Neural cell (in vitro differentiated cells): Measurements from ENCODE around the gene CLTCL1. TPM values are rescaled to one million over a fixed set of nuclear protein-coding genes. Genes with fewer than 3 reads are reported as not detected.
"Not testable (repeated sequence)": the region's sequence is repeated elsewhere in the genome, so short reads cannot be mapped to it uniquely, and the experiment has no call there.

Experiments
- H2AFZ ChIP-seq: fragments of 200-600, 300-800 bp; sonication (generic), shearing (Covaris generic); 2 replicates; pipeline ENCODE4 v1.6.0; 2014; ENCODE audit warnings: low read depth, mild to moderate bottlenecking, antibody characterized with exemption, low read length, moderate library complexity
- H3F3A ChIP-seq: fragments of 200-600 bp; shearing (Covaris generic); 2 replicates; pipeline ENCODE4 v1.6.1; 2016; ENCODE audit warnings: mild to moderate bottlenecking, moderate library complexity, mixed read lengths, antibody characterized with exemption, low read length; ENCODE audit not compliant: insufficient read depth, poor library complexity, severe bottlenecking
- H3K27ac ChIP-seq: fragments of 200-600, 300-800 bp; sonication (generic), shearing (Covaris generic); 2 replicates; pipeline ENCODE4 v1.5.1; 2014; ENCODE audit warnings: mild to moderate bottlenecking, low read length, moderate library complexity
- H3K27me3 ChIP-seq: fragments of 300-800, 200-600 bp; sonication (generic), shearing (Covaris generic); 2 replicates; pipeline ENCODE4 v1.6.0; 2014; ENCODE audit warnings: mild to moderate bottlenecking, low read depth, low read length, moderate library complexity; ENCODE audit not compliant: insufficient read depth
- H3K36me3 ChIP-seq: fragments of 300-800, 200-600 bp; sonication (generic), shearing (Covaris generic); 2 replicates; pipeline ENCODE4 v1.5.1; 2014; ENCODE audit warnings: mild to moderate bottlenecking, antibody characterized with exemption, low read length, moderate library complexity; ENCODE audit not compliant: insufficient read depth
- H3K4me2 ChIP-seq: fragments of 300-800, 200-600 bp; sonication (generic), shearing (Covaris generic); 2 replicates; pipeline ENCODE4 v1.6.0; 2014; ENCODE audit warnings: mild to moderate bottlenecking, low read length
- H3K4me3 ChIP-seq: fragments of 300-800, 200-600 bp; sonication (generic), shearing (Covaris generic); 2 replicates; pipeline ENCODE4 v1.5.1; 2014; ENCODE audit warnings: mild to moderate bottlenecking, low read length, moderate library complexity
- H3K79me2 ChIP-seq: fragments of 200-600 bp; shearing (Covaris generic); replicated peaks from 2 replicates; pipeline ENCODE4 v1.6.0; 2014; ENCODE audit warnings: mild to moderate bottlenecking, low read length, moderate library complexity; ENCODE audit not compliant: insufficient read depth
- H3K9ac ChIP-seq: fragments of 300-800, 200-600 bp; sonication (generic), shearing (Covaris generic); 2 replicates; pipeline ENCODE4 v1.6.1; 2016; ENCODE audit warnings: mild to moderate bottlenecking, low read length, mixed read lengths
- H3K9me2 ChIP-seq: fragments of 200-600 bp; shearing (Covaris generic); 2 replicates; pipeline ENCODE4 v1.6.1; 2016; ENCODE audit warnings: mild to moderate bottlenecking, low read length, mixed read lengths; ENCODE audit not compliant: insufficient read depth
- H3K9me3 ChIP-seq: fragments of 200-600, 300-800 bp; sonication (generic), shearing (Covaris generic); 2 replicates; pipeline ENCODE4 v1.6.1; 2016; ENCODE audit warnings: mild to moderate bottlenecking, mixed run types, low read length, moderate library complexity, mixed read lengths
- H4K20me1 ChIP-seq: fragments of 200-600 bp; shearing (Covaris generic); 2 replicates; pipeline ENCODE4 v1.6.1; 2016; ENCODE audit warnings: mild to moderate bottlenecking, mixed run types; ENCODE audit not compliant: insufficient read depth
- EP300 ChIP-seq: fragments of 450-650 bp; conservative IDR thresholded peaks from 2 replicates; pipeline ENCODE4 v1.6.1; 2014; ENCODE audit warnings: antibody characterized with exemption, mild to moderate bottlenecking, moderate library complexity; ENCODE audit not compliant: poor library complexity, severe bottlenecking
- EZH2 ChIP-seq: fragments of 200-600, 300-800 bp; shearing (Covaris generic), sonication (generic); IDR thresholded peaks from 2 replicates; pipeline ENCODE4 v1.6.1; 2014; ENCODE audit warnings: antibody characterized with exemption, low read length, borderline replicate concordance, mild to moderate bottlenecking; ENCODE audit not compliant: insufficient read depth, poor library complexity, severe bottlenecking
- MXI1 ChIP-seq: fragments of 450-650 bp; conservative IDR thresholded peaks from 2 replicates; pipeline ENCODE4 v1.6.1; 2014; ENCODE audit warnings: antibody characterized with exemption, mild to moderate bottlenecking; ENCODE audit not compliant: poor library complexity, severe bottlenecking
- POLR2AphosphoS5 ChIP-seq: IDR thresholded peaks from 2 replicates; pipeline ENCODE4 v1.6.1; 2012
- RAD21 ChIP-seq: fragments of 450-650 bp; conservative IDR thresholded peaks from 2 replicates; pipeline ENCODE4 v1.6.1; 2014; ENCODE audit warnings: antibody characterized with exemption, mild to moderate bottlenecking, moderate library complexity
- SMC3 ChIP-seq: fragments of 450-650 bp; conservative IDR thresholded peaks from 2 replicates; pipeline ENCODE4 v1.6.1; 2014; ENCODE audit warnings: antibody characterized with exemption, mild to moderate bottlenecking, moderate library complexity; ENCODE audit not compliant: poor library complexity
- TAF1 ChIP-seq: IDR thresholded peaks from 2 replicates; pipeline ENCODE4 v1.6.1; 2012; ENCODE audit warnings: low read depth
- polyA plus RNA-seq: library from polyadenylated mRNA; depleted of rRNA; stranded (reverse); fragments of >200 nt; gene quantifications from 2 replicates; pipeline ENCODE4 v1.2.3, GENCODE V29; 2014
- TF ChIP-seq, protein P1 (sequence below): IDR thresholded peaks from 2 replicates; pipeline ENCODE4 v1.6.1; 2012; ENCODE audit warnings: borderline replicate concordance
- TF ChIP-seq, protein P2 (sequence below): fragments of 450-650 bp; IDR thresholded peaks from 2 replicates; pipeline ENCODE4 v1.5.1; 2014; ENCODE audit warnings: antibody characterized with exemption, mild to moderate bottlenecking, moderate library complexity; ENCODE audit not compliant: poor library complexity, severe bottlenecking

CLTCL1 gene
- polyA plus RNA-seq, 1 donor from 2014 or later: 7.8 TPM

DNA sequence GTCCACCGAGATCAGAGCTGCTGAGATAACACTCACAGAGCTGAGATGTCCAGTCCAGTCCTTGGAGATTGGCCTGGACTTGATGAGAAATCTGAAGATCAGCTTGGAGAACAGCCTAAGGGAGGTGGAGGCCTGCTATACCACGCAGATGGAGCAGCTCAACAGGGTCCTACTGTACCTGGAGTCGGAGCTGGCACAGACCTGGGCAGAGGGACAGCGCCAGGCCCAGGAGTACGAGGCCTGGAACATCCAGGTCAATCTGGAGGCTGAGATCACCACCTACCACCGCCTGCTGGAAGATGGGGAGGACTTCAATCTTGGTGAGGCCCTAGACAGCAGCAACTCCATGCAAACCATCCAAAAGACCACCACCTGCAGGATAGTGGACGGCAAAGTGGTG, 33.1 kb downstream of the CLTCL1 start:
- H3K27ac ChIP-seq: no peak overlapping the region
- TF ChIP-seq TAF1 (no peak), MXI1 (no peak), RAD21 (no peak), EP300 (no peak), SMC3 (no peak), EZH2 (no peak)
- TF ChIP-seq, protein P1, sequence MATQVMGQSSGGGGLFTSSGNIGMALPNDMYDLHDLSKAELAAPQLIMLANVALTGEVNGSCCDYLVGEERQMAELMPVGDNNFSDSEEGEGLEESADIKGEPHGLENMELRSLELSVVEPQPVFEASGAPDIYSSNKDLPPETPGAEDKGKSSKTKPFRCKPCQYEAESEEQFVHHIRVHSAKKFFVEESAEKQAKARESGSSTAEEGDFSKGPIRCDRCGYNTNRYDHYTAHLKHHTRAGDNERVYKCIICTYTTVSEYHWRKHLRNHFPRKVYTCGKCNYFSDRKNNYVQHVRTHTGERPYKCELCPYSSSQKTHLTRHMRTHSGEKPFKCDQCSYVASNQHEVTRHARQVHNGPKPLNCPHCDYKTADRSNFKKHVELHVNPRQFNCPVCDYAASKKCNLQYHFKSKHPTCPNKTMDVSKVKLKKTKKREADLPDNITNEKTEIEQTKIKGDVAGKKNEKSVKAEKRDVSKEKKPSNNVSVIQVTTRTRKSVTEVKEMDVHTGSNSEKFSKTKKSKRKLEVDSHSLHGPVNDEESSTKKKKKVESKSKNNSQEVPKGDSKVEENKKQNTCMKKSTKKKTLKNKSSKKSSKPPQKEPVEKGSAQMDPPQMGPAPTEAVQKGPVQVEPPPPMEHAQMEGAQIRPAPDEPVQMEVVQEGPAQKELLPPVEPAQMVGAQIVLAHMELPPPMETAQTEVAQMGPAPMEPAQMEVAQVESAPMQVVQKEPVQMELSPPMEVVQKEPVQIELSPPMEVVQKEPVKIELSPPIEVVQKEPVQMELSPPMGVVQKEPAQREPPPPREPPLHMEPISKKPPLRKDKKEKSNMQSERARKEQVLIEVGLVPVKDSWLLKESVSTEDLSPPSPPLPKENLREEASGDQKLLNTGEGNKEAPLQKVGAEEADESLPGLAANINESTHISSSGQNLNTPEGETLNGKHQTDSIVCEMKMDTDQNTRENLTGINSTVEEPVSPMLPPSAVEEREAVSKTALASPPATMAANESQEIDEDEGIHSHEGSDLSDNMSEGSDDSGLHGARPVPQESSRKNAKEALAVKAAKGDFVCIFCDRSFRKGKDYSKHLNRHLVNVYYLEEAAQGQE: no peak
- TF ChIP-seq, protein P2, sequence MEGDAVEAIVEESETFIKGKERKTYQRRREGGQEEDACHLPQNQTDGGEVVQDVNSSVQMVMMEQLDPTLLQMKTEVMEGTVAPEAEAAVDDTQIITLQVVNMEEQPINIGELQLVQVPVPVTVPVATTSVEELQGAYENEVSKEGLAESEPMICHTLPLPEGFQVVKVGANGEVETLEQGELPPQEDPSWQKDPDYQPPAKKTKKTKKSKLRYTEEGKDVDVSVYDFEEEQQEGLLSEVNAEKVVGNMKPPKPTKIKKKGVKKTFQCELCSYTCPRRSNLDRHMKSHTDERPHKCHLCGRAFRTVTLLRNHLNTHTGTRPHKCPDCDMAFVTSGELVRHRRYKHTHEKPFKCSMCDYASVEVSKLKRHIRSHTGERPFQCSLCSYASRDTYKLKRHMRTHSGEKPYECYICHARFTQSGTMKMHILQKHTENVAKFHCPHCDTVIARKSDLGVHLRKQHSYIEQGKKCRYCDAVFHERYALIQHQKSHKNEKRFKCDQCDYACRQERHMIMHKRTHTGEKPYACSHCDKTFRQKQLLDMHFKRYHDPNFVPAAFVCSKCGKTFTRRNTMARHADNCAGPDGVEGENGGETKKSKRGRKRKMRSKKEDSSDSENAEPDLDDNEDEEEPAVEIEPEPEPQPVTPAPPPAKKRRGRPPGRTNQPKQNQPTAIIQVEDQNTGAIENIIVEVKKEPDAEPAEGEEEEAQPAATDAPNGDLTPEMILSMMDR: no peak
- no peaks in the 10 kb centered on the region for H3F3A ChIP-seq
- H3K4me3 ChIP-seq: no peak overlapping the region
- no peaks in the 10 kb centered on the region for H3K9me3 ChIP-seq
- H3K36me3 ChIP-seq: no peaks in the 10 kb centered on the region
- no peaks in the 10 kb centered on the region for H4K20me1 ChIP-seq
- no peaks in the 10 kb centered on the region for H3K79me2 ChIP-seq
- H3K9me2 ChIP-seq: no peaks in the 10 kb centered on the region
- H3K9ac ChIP-seq: no peak overlapping the region
- H3K27me3 ChIP-seq: no peaks in the 10 kb centered on the region
- no peak overlapping the region for H2AFZ ChIP-seq
- H3K4me2 ChIP-seq: no peak overlapping the region

DNA sequence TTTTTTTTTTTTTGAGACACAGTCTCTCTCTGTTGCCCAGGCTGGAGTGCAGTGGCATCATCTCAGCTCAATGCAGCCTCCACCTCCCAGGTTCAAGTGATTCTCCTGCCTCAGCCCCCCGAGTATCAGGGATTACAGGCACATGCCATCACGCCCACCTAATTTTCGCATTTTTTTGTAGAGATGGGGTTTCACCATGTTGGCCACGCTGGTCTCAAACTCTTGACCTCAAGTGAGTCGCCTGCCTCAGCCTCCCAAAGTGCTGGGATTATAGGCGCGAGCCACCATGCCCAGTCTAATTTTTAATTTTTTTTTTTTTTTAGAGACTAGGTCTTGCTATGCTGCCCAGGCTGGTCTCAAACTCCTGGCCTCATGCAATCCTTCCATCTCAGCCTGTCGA, 35.2 kb downstream of the CLTCL1 start:
- not testable (repeated sequence) for H3F3A ChIP-seq, H3K36me3 ChIP-seq, H3K4me3 ChIP-seq, H3K9ac ChIP-seq, H3K9me2 ChIP-seq, H3K27me3 ChIP-seq, H4K20me1 ChIP-seq, H3K4me2 ChIP-seq, H2AFZ ChIP-seq, H3K9me3 ChIP-seq, H3K27ac ChIP-seq, H3K79me2 ChIP-seq

DNA sequence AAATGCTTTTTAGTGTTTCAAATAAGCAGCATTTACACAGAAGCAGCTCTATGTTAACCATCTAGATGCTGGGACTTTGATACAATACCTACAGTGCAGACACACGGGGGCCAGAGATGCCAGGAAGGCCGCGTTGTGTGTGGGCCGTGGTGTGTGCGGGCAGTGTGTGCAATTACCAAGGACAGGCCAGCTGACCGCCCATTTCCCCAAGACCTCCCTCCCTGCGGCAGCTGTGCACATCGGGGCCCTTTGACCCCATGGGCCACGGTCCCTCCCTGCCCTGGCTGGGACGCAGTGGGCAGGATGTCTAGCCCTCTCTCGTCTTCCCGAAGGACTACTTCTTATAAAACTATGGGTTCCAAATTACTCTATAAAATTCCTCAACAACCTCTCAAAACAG, 38.4 kb downstream of the CLTCL1 start:
- Histone ChIP-seq H3K27ac (no peak overlapping the region), H3K9me2 (no peaks in the 10 kb centered on the region), H2AFZ (no peak overlapping the region), H3K9me3 (no peaks in the 10 kb centered on the region), H3K79me2 (no peaks in the 10 kb centered on the region), H3K4me2 (no peak overlapping the region), H3K27me3 (no peaks in the 10 kb centered on the region), H3K4me3 (no peak overlapping the region), H3F3A (no peaks in the 10 kb centered on the region), H3K36me3 (no peaks in the 10 kb centered on the region), H3K9ac (no peak overlapping the region), H4K20me1 (no peaks in the 10 kb centered on the region)
- TF ChIP-seq, protein P1: no peak
- TF ChIP-seq TAF1: no peak
- no peak for TF ChIP-seq RAD21
- TF ChIP-seq POLR2AphosphoS5: no peak
- no peak for TF ChIP-seq SMC3
- TF ChIP-seq MXI1: no peak
- no peak for TF ChIP-seq EZH2
